ENCODE measurements around the gene PCDHGC3.

DNA sequence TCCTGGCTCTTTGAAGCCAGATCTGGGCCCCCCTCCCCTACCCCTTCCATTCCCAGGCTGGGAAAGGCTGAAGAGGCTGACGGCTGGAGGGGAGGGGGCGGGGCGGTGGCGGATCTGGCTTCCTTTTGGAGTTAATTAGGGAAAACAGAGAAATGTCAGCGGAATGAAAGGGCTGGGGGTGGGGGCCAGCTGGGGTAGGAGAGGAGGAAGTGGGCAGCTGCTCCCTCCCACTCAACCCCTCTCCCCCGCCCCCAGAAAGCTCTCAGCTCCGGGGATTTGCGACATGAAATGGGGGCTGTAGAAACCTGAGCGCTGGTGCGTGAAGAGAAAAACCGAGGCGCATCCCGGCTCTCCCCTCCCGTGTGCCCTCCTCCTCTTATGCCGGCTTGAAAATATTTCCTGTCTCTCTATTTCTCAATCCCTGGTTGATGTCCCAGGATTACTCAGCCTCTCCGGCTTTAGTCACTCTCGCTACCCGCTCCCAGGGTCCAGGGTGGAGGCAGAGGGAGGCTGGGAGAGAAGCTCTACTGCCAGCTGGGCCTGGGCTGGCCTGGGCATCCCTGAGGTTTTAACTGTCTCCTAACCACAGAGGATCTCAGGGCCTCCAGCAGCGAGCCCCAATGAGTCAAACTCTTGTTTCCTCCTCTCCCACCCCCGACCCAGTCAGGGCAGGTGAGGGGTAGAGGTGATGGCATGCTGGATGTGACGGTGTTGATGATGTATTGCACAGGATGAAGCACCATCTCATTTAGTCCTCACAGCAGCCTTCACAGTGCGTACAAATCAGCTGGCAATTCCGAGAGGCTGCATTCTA lies 33.2 kb downstream of the PCDHGC3 start:
- TF ChIP-seq, protein P1, sequence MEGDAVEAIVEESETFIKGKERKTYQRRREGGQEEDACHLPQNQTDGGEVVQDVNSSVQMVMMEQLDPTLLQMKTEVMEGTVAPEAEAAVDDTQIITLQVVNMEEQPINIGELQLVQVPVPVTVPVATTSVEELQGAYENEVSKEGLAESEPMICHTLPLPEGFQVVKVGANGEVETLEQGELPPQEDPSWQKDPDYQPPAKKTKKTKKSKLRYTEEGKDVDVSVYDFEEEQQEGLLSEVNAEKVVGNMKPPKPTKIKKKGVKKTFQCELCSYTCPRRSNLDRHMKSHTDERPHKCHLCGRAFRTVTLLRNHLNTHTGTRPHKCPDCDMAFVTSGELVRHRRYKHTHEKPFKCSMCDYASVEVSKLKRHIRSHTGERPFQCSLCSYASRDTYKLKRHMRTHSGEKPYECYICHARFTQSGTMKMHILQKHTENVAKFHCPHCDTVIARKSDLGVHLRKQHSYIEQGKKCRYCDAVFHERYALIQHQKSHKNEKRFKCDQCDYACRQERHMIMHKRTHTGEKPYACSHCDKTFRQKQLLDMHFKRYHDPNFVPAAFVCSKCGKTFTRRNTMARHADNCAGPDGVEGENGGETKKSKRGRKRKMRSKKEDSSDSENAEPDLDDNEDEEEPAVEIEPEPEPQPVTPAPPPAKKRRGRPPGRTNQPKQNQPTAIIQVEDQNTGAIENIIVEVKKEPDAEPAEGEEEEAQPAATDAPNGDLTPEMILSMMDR (conservative IDR thresholded peaks at IDR 0.05; ENCODE audit: low read depth, low read length): no peak
- TF ChIP-seq RAD21 (IDR thresholded peaks at IDR 0.05; ENCODE audit: low read length) (0 out of 2 replicates have a peak, but pooled peaks have one; percentile 14), POLR2A (IDR thresholded peaks at IDR 0.05; ENCODE audit: low read depth, low read length) (peak; percentile 70), RCOR1 (IDR thresholded peaks at IDR 0.05; ENCODE audit: insufficient replicate concordance, low read length) (no peak), MXI1 (IDR thresholded peaks at IDR 0.05; ENCODE audit: borderline replicate concordance, low read depth, low read length) (no peak), BHLHE40 (IDR thresholded peaks at IDR 0.05; ENCODE audit: low read depth, low read length) (no peak; the same call in none of the 2 replicates), FOS (IDR thresholded peaks at IDR 0.05; ENCODE audit: low read depth, low read length) (peak; percentile 87), RFX5 (IDR thresholded peaks at IDR 0.05; ENCODE audit: low read depth, low read length) (no peak), MAZ (IDR thresholded peaks at IDR 0.05; ENCODE audit: borderline replicate concordance, low read depth, low read length) (no peak; the same call in 1 of the 2 replicates), CHD1 (IDR thresholded peaks at IDR 0.05; ENCODE audit: low read depth, low read length) (0 out of 2 replicates have a peak, but pooled peaks have one; percentile 12)
- TF ChIP-seq, protein P2, sequence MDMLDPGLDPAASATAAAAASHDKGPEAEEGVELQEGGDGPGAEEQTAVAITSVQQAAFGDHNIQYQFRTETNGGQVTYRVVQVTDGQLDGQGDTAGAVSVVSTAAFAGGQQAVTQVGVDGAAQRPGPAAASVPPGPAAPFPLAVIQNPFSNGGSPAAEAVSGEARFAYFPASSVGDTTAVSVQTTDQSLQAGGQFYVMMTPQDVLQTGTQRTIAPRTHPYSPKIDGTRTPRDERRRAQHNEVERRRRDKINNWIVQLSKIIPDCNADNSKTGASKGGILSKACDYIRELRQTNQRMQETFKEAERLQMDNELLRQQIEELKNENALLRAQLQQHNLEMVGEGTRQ (IDR thresholded peaks at IDR 0.05; ENCODE audit: low read depth, low read length): no peak
- TF ChIP-seq, protein P3, sequence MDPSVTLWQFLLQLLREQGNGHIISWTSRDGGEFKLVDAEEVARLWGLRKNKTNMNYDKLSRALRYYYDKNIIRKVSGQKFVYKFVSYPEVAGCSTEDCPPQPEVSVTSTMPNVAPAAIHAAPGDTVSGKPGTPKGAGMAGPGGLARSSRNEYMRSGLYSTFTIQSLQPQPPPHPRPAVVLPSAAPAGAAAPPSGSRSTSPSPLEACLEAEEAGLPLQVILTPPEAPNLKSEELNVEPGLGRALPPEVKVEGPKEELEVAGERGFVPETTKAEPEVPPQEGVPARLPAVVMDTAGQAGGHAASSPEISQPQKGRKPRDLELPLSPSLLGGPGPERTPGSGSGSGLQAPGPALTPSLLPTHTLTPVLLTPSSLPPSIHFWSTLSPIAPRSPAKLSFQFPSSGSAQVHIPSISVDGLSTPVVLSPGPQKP (IDR thresholded peaks at IDR 0.05; ENCODE audit: borderline replicate concordance, low read depth, low read length): no peak

Data from IMR-90 (cell line).